A375 (cell line): ENCODE measurements around the gene GTF3A. TPM values are rescaled to one million over a fixed set of nuclear protein-coding genes. Genes with fewer than 3 reads are reported as not detected.

Source experiments
- small RNA-seq: library from RNA; depleted of rRNA; stranded (forward); fragments of <200 nt; gene quantifications from one replicate; pipeline ENCODE3, GENCODE V24; 2014
- total RNA-seq: library from RNA; depleted of rRNA; stranded (reverse); fragments of >200 nt; shearing (Covaris generic); gene quantifications from 2 replicates; pipeline ENCODE4 v1.2.3, GENCODE V29; 2014; rRNA removed

The GTF3A gene
- total RNA-seq = 87.9 and 101 TPM in 2 replicates

GRCh38 chr13:27424246-27425157, at the start of gene GTF3A:
TSS of gene GTF3A (plus strand) at chr13:27424619.

GRCh38 chr13:27449936-27450828, 25.8 kb downstream of the GTF3A start, which contains the start of gene MTIF3:
TSS of gene MTIF3 (minus strand) at chr13:27450564. CDS start at chr13:27440448, 10,116 bp downstream.

Small RNA genes lying within 50 kb of the gene (small RNA-seq; reads per million reads assigned to genes)
- not detected for gene RNY1P1

Other genes with a start within 250 kb of the GTF3A start
- gene RPL21, start 173.1 kb upstream of the GTF3A start, total RNA-seq = 630 and 838 TPM in 2 replicates
- 0.38 and 6.3 TPM in 2 replicates for gene RASL11A, start 153.8 kb upstream of the GTF3A start, total RNA-seq
- gene MTIF3, start 25.9 kb downstream of the GTF3A start, total RNA-seq = 45.1 and 57.5 TPM in 2 replicates
- gene LNX2, start 195.9 kb downstream of the GTF3A start, total RNA-seq = 1.6 and 2.2 TPM in 2 replicates
- 132 and 164 TPM in 2 replicates for gene POLR1D, start 197.3 kb downstream of the GTF3A start, total RNA-seq